Left lung (tissue), 10 donors: ENCODE measurements around the gene RAB11A. TPM values are rescaled to one million over a fixed set of nuclear protein-coding genes. Genes with fewer than 3 reads are reported as not detected.

Experiments used
- ATAC-seq: fragments of 200-7000 bp; cut with Tn5 transposase; one replicate; pipeline ENCODE4 v1.9.1; 2020; ENCODE audit warnings: moderate library complexity
- DNase-seq, 4 donors: peaks; one replicate each; pipeline ENCODE4 v3.0.0-alpha.2; 2013 to 2020
- H3K27ac ChIP-seq, 2 donors: fragments of 200-600 bp; sonication (generic) in 1 of 2; one replicate each; pipeline versions ENCODE4 v1.5.0 to v1.8.0; 2020 to 2021
- H3K27me3 ChIP-seq, 2 donors: fragments of 200-600 bp; sonication (generic) in 1 of 2; one replicate each; pipeline versions ENCODE4 v1.5.0 to v1.8.0; 2020 to 2021
- H3K36me3 ChIP-seq, 2 donors: fragments of 200-600 bp; sonication (generic) in 1 of 2; one replicate each; pipeline versions ENCODE4 v1.5.0 to v1.8.0; 2020 to 2021
- H3K4me1 ChIP-seq, 2 donors: fragments of 200-600 bp; one replicate each; pipeline ENCODE4 v1.8.0; 2021
- H3K4me3 ChIP-seq, 2 donors: fragments of 200-600 bp; sonication (generic) in 1 of 2; one replicate each; pipeline versions ENCODE4 v1.5.0 to v1.8.0; 2020 to 2021; ENCODE audit warnings: mild to moderate bottlenecking in 1 of 2
- H3K9me3 ChIP-seq, 2 donors: fragments of 200-600 bp; sonication (generic) in 1 of 2; one replicate each; pipeline versions ENCODE4 v1.5.0 to v1.8.0; 2020 to 2021
- CTCF ChIP-seq, 2 donors: fragments of 200-600 bp; sonication (generic) in 1 of 2; IDR thresholded peaks; one replicate each; pipeline versions ENCODE4 v1.5.0 to v1.8.0; 2021; ENCODE audit warnings: antibody characterized with exemption in 2 of 2
- intact Hi-C, 2 donors: fragments of 100-400 bp; cut with DNase I; formaldehyde crosslinking; loops; one replicate each; pipeline versions ENCODE4 v1.11.2 to v1.14.2; 2022
- polyA plus RNA-seq, 6 donors: library from polyadenylated mRNA; unstranded; fragments of 120-200 nt; gene quantifications; one replicate each; pipeline ENCODE4 v1.2.1, GENCODE V29; 2013; ENCODE audit not compliant: insufficient read length in 6 of 6
- total RNA-seq, 2 donors: library from RNA; stranded (reverse); fragmentation: NEBNext Ultra II Directional; extraction: Animal tissue kit (Norgen Biotek cat#: 25700); gene quantifications; one replicate each; pipeline ENCODE4 v1.2.1, GENCODE V29; 2021
- donor health status: DM: no; HTN: yes; CAD: no.
- donor health status: DM: no; HTN: no; CAD: no.

Gene RAB11A
- total and polyA plus RNA-seq, 8 donors: 215 to 311 (median 271) TPM

- Histone ChIP-seq H3K4me1 (peaks cover 5 to 30% of the 10 kb centered on the region in 2 donors), H3K36me3 (peaks cover 0 to 63% of the 10 kb centered on the region in 2 donors), H3K9me3 (no peaks in the 10 kb centered on the region), H3K27ac (no peak overlapping the region), H3K27me3 (no peaks in the 10 kb centered on the region), H3K4me3 (no peak overlapping the region)
- intact Hi-C loops: no loop called here
- no peak for DNase-seq
- no peak for TF ChIP-seq CTCF (IDR thresholded peaks at IDR 0.05)
- no peak for ATAC-seq
These were observed 8.5 kb downstream of the RAB11A start for GRCh38 chr15:65877749-65878148.

GRCh38 chr15:65881766-65882434 is 12.6 kb downstream of the RAB11A start:
- H3K4me1 ChIP-seq: peaks cover 0 to 10% of the 10 kb centered on the region in 2 donors
- H3K36me3 ChIP-seq: peaks cover 0 to 68% of the 10 kb centered on the region in 2 donors
- intact Hi-C loops: no loop called here
- H3K9me3 ChIP-seq: no peaks in the 10 kb centered on the region
- no peak overlapping the region for H3K27ac ChIP-seq
- no peak for DNase-seq
- no peak for ATAC-seq
- no peaks in the 10 kb centered on the region for H3K27me3 ChIP-seq
- H3K4me3 ChIP-seq: no peak overlapping the region
- no peak for TF ChIP-seq CTCF (IDR thresholded peaks at IDR 0.05)

- intact Hi-C loops: no loop called here
- H3K4me3 ChIP-seq: no peak overlapping the region
- DNase-seq (no peak), ATAC-seq (no peak)
- H3K9me3 ChIP-seq: no peaks in the 10 kb centered on the region
- peaks cover 0 to 68% of the 10 kb centered on the region in 2 donors for H3K36me3 ChIP-seq
- H3K27ac ChIP-seq: no peak overlapping the region
- no peak for TF ChIP-seq CTCF (IDR thresholded peaks at IDR 0.05)
- no peaks in the 10 kb centered on the region for H3K27me3 ChIP-seq
- peaks cover 0 to 11% of the 10 kb centered on the region in 2 donors for H3K4me1 ChIP-seq
These were observed 14.3 kb downstream of the RAB11A start for GRCh38 chr15:65883571-65883970.

GRCh38 chr15:65884511-65884910 is 15.2 kb downstream of the RAB11A start:
- no peaks in the 10 kb centered on the region for H3K27me3 ChIP-seq
- H3K27ac ChIP-seq: no peak overlapping the region
- no peaks in the 10 kb centered on the region for H3K9me3 ChIP-seq
- DNase-seq (no peak), ATAC-seq (no peak)
- peaks cover 0 to 68% of the 10 kb centered on the region in 2 donors for H3K36me3 ChIP-seq
- peaks cover 0 to 16% of the 10 kb centered on the region in 2 donors for H3K4me1 ChIP-seq
- TF ChIP-seq CTCF (IDR thresholded peaks at IDR 0.05): no peak
- intact Hi-C loops: no loop called here
- no peak overlapping the region for H3K4me3 ChIP-seq

GRCh38 chr15:65885668-65886218 is 16.5 kb downstream of the RAB11A start:
- H3K27me3 ChIP-seq: no peaks in the 10 kb centered on the region
- no peak for DNase-seq
- intact Hi-C loops: no loop called here
- H3K4me3 ChIP-seq: no peak overlapping the region
- no peak for TF ChIP-seq CTCF (IDR thresholded peaks at IDR 0.05)
- no peaks in the 10 kb centered on the region for H3K9me3 ChIP-seq
- H3K4me1 ChIP-seq: peaks cover 0 to 16% of the 10 kb centered on the region in 2 donors
- no peak overlapping the region for H3K27ac ChIP-seq
- H3K36me3 ChIP-seq: peaks cover 0 to 67% of the 10 kb centered on the region in 2 donors
- ATAC-seq: no peak
